Measurements from ENCODE around the gene PDE4D.

- TF ChIP-seq ARNT (IDR thresholded peaks at IDR 0.05), result no peak
- no peak for TF ChIP-seq L3MBTL2 (conservative IDR thresholded peaks at IDR 0.05)
- TF ChIP-seq TARDBP (IDR thresholded peaks at IDR 0.05), result no peak
- TF ChIP-seq FOXA1 (IDR thresholded peaks at IDR 0.05), result no peak
- no peak for TF ChIP-seq HDGF (IDR thresholded peaks at IDR 0.05; ENCODE audit: borderline replicate concordance)
- TF ChIP-seq SP1 (IDR thresholded peaks at IDR 0.05), result no peak
- TF ChIP-seq SUZ12 (IDR thresholded peaks at IDR 0.05), result no peak
- no peak for TF ChIP-seq ZNF384 (IDR thresholded peaks at IDR 0.05)
- TF ChIP-seq ELF4 (IDR thresholded peaks at IDR 0.05), result no peak
- TF ChIP-seq BHLHE40 (IDR thresholded peaks at IDR 0.05; ENCODE audit: borderline replicate concordance), result no peak
- TF ChIP-seq CTBP1 (IDR thresholded peaks at IDR 0.05; ENCODE audit: borderline replicate concordance), result no peak
- TF ChIP-seq, protein P1, sequence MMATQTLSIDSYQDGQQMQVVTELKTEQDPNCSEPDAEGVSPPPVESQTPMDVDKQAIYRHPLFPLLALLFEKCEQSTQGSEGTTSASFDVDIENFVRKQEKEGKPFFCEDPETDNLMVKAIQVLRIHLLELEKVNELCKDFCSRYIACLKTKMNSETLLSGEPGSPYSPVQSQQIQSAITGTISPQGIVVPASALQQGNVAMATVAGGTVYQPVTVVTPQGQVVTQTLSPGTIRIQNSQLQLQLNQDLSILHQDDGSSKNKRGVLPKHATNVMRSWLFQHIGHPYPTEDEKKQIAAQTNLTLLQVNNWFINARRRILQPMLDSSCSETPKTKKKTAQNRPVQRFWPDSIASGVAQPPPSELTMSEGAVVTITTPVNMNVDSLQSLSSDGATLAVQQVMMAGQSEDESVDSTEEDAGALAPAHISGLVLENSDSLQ (IDR thresholded peaks at IDR 0.05), result no peak
- TF ChIP-seq FOXK2 (IDR thresholded peaks at IDR 0.05), result no peak
- TF ChIP-seq NFRKB (IDR thresholded peaks at IDR 0.05), result no peak
Measured at GRCh38 chr5:58937031-58937681, 956.4 kb downstream of the PDE4D start.

Data from HEK293T (cell line).